Fibroblast of skin of left quadriceps (primary cell): ENCODE measurements around the gene KLF13.

Source experiments
- DNase-seq, 2 experiments: peaks; one replicate each; pipeline ENCODE4 v3.0.0-alpha.2; 2013; ENCODE audit warnings: low read depth in 2 of 2

Gene KLF13

GRCh38 chr15:31316135-31316795 lies 10.4 kb upstream of the KLF13 start:
- DNase-seq, result no peak

GRCh38 chr15:31317017-31317416 lies 9.6 kb upstream of the KLF13 start:
- DNase-seq, result no peak

DNA sequence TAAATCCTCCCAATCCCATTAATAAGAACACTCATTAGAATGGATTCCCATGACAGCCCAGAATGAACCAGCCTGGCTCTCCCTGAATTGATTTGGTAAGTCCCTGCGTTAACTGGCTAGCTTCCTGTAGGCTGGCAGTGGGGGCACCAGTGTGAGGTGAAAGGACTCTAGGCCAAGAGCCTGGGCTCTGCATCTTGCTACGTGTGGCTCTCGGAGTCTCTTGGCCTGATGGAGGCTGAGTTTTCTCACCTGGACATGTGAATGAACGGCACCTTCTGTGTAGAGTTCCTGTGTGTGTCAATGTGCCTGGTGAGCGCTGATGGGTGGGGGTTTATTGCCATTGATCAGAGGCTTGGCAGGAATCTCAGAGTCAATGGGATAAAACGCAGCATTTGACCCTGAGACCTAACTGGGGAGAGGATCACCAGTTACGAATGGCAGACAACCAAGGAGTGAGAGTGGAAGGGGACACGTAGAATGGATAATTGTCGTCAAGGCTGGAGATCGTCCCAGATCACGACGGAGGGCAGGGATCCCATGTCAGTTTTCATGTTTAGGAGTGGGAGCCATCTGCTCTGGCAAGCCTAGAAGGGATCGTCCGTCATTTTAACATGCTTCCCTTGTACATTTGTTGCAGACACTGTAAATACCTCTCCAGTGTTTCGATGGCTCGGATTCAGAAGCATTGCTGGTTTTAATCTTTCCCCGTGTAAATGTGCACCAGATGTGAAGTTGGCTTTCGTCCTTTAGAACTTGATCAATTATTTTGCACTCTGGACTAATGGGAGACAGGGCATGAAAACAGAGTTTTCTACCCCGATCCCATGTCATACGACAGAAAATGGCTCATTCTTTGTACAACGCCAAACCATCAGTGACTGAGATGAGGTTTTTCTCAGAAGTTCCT lies 9.0 kb upstream of the KLF13 start:
- DNase-seq, result peak in 1 of 2 experiments; percentile 9

- DNase-seq, result no peak
These were observed 8.2 kb upstream of the KLF13 start for GRCh38 chr15:31318429-31318828.

GRCh38 chr15:31320022-31320421 lies 6.6 kb upstream of the KLF13 start:
- no peak for DNase-seq

DNA sequence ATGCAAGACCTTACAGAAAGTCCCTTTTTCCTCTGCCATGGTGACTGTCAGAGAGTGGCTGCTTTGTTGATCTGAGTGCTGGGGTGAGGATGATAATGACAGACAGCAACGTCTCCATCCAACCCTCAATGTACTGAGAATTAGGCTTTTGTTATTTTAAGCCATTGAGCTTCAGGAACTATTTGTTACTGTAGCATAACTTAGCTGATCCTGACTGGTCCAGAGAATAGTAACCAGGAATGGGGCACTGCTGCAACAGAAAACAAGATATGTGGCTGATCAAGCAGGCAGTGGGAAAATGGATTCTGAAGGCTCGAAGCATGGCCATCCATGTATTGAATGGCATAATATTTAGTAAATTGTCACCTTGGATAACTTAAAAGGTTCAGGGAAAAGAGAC lies 5.2 kb upstream of the KLF13 start:
- DNase-seq, result no peak

DNA sequence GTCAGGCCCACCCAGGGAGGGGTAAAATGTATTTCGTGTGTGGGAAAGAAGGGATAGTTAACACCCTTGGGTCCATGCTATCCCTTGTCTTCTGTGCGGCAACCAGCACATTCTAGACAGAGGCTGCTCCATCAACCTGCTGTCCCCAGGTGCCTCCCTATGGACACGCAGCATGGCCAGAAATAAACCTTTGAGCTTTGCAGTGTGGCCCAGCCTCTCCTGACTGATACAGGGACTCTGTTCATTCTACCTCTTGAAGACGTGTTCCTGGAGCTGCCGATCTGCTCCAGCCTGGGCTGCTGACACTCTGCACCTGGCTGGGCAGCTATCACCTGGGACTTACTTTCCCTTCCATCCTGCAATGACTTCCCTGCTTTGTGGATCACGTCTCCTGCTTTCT lies 4.1 kb upstream of the KLF13 start:
- no peak for DNase-seq

DNA sequence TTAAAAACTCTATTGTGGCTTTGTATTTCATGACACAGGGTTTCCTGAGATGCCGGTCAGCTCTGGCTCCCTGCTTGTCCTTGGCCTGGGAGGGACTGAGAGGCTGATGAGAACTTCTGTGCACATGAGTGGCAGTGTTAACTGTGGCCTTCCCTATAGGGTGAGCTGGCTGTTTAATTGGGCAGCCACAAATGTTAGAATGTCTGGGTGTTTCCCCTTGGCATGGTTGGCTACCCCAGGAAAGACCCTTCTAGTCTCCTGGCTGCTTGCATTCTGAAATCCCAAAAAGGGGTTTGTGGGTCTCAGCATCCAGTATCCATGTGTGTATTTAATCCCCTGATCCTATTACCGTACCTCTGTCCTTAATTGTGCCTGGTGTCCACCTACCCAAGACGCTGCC lies 3.0 kb upstream of the KLF13 start:
- DNase-seq, result no peak

DNA sequence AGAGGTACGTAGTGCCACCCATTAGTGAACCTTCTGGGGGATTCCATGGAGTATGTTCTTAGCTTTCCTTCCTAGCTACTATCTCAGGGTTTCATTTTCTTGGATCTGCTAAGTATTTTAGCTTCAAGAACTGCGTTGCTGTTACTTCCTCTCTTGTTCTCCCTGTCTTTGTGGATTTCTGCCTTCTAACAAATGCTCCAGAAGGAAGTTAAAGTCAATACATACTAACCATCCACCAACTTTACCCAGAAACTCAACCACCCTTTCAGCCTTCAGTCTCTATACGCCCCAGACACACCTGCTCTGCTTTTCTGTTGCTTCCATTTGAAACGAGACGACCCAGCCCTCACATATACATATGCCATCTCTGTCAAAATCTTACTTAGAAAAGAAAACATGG lies 2.4 kb upstream of the KLF13 start:
- no peak for DNase-seq

DNA sequence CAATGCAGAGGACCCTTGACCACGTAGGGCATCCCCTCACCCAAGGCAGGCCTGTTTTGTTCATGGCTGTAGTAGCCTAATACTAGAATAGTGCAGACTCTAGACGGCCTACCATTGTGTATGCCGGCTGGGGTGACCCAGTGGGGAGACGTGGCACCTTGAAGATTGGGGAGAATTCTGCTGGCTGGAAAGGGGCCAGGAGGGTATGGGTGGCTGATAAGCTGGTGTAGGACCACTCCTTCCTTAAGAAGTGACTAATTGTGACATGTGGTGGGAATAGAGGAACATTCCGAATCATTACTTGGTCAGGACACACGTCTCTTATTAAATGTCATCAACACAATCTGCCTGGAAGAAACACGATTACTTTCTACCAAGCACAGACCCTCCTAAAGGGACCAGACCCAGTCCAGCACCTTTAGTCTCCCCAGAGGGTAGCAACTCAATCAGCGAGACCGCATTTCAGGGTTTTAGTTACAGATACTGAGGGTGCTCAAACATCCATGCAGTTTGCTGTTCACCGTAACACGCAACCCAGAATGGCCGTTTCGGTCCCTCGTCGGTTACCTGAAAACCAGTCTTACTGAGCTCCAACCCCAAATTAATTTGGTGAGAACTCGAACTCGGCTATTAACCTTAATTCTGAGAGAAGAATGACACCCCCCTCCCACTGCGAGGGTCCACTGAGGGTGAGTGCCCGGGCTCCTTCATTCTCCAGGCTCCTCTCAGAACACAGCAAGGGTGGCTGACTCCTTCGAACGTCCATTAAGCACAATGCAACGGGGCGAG lies 1.6 kb upstream of the KLF13 start:
- DNase-seq, result no peak

DNA sequence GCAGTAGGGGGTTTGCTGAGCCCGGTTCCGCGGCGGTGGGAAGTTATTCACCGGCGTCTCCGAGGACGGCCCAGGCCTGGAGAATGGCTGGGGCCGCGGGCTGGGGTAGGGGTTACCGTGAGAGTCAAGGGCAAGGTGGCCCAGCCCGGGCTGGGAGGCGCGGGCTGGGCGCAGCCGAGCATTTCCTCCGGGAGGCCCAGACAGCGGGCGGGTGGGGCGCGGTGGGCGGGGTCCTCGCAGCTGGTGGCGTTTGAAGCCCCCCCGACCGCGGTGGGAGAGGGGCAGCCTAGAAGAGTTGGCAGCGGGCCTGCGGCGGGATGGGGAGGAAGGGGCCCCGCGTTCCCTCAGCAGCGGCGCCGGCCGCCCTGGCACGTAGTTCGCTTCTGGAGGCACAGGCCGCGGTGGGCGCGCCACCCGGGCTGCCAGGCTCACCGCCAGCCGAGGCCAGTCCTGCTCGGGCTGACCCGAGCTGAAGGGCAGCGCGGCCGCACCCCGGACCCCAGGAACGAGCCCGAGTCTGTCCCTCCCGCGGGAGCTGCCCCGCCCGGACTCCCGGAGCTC lies 960 bp upstream of the KLF13 start:
- peak in 1 of 2 experiments; percentile 17 for DNase-seq

DNA sequence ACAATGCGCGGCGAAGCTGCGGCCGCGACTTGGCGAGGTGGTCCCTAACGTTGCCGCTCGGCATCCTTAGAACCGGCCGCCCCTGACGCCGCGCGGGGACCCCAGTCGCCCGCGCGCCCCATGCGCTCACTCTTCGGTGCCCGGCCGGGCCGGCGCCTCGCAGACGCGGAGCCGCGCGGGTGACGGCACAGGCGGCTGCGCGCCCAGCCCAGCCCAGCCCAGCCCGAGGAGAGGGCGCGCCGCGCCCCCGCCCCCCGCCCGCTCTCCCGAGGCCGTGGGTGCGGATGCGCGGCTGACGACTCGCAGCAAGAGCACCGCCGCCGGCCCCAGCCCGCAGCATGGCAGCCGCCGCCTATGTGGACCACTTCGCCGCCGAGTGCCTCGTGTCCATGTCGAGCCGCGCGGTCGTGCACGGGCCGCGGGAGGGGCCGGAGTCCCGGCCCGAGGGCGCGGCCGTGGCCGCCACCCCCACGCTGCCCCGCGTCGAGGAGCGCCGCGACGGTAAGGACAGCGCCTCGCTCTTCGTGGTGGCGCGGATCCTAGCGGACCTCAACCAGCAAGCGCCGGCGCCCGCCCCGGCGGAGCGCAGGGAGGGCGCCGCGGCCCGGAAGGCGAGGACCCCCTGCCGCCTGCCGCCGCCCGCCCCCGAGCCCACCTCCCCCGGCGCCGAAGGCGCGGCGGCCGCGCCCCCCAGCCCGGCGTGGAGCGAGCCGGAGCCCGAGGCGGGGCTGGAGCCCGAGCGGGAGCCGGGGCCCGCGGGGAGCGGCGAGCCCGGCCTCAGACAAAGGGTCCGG lies 437 bp downstream of the KLF13 start:
- peak; percentile 35 to 39 for DNase-seq

DNA sequence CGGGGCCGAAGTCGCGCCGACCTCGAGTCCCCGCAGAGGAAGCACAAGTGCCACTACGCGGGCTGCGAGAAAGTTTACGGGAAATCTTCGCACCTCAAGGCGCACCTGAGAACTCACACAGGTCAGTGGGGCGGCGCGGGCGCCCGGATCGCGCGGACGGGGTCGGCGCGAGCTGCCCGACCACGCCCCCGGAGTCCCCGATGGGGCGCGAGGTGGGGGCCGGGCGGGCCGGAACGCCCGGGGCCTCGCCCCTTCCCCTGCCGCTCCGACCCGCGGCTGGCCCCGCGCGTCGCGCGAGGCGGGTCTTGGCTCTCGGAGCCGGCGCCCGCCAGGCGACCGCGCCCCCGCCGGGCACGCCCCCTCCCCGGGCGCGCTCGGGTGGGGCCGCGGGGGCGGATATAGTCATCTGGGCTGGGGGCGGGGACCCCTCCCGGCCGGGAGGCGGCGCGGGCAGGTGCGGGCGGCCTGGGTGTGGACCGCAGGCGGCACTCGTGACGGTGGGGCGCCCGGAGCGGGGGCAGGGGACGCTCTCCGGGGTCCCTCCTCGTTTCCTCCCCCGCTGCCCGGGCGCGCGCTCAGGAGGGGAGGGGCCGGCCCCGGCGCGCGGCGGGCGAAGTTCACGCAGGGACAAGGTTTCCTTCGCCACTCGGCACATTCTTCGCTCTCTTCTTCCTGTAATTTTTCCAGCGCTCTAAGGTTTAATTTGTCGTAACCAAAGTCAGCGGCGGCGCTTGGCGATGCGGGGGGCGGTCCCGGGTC lies 1.2 kb downstream of the KLF13 start:
- no peak for DNase-seq

DNA sequence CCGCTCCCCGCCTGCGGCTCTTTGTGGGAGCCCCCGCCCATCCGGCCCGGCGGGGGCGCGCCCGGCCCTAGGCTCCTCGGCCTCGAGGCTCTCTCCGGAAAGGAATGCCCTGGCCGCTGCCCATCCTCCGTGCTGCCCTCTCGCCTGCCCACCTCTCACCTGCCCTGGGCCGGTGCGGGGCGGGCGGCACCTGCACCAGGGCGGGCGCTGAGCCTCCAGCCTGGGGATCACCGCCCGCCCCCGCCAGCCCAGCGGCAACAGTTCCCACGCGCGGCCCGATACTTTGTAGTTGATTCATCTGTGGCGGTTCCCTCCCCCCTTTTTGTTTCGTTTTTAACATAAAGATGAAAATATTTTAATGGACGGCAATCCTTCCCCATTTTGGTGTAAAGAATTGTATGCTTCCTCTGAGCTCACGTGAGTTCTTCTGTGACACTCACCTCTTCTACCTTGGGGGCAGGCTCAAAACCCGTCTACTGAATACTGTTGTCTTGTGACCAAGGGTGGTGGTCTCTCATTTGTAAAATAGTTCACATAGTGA lies 1.9 kb downstream of the KLF13 start:
- no peak for DNase-seq

GRCh38 chr15:31328969-31329639 lies 2.5 kb downstream of the KLF13 start:
- no peak for DNase-seq

DNA sequence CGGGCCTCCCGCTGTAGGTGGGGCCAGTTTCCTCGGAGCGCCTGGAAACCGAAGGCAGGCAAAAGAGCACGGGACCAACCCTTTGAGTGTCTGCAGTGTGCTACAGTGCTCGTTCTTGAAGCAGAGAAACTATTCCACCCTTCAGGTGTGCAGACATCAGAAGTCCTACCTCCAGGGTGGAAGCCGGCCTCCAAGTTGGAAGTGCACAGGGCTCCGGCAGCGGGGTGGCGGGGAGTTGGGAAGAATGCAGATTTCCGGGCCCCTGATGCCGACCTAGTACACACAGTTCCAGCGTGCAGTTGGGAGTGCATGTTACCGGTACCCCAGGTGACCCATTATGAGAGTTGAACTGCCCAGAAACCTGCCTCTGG lies 3.0 kb downstream of the KLF13 start:
- no peak for DNase-seq

GRCh38 chr15:31330111-31330785 lies 3.6 kb downstream of the KLF13 start:
- no peak for DNase-seq

DNA sequence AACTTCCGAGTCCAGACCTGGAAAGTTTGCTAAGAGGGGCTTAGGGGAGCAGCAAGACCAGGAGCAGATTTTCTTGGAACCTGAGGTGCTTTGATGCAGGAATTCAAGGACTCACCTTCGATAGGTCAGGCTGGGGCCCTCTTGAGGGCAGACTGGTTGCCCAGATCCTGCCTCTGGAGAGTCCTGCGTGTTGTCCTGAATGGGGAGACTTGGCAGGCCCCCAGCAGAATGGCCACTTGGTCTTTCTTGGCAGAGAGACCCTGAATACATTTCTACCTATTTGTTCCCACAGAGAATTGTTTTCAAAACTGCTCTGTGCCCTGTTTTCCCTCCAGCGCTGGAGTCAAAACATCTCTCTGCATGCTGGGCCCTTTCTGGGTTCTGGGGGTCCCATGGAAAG lies 4.2 kb downstream of the KLF13 start:
- no peak for DNase-seq

DNA sequence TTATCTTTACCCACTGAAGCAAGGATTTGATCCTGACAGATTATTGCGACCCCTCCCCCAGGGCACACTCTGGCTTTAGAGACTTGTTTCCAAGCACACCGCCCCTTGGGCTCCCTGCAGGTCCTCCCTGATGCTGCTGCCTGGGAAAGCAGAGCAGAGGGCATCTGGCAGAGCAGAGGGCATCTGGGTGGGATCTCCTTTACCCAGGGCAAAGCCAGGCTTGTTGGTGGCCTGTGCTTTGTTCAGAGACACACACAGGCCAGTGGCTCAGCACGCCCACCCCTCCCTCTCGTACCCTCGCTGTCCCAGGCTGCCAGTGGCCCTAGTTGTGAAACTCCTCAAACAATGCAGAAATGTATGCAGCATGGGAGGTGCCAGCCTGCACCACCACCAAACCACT lies 4.8 kb downstream of the KLF13 start:
- DNase-seq, result no peak
